NCI-H1417 treated with DMSO at 0.1 percent for 48 hours (cell line): ENCODE results near the gene HEATR9.

Experiments
- DNase-seq: peaks from one replicate; lab custom pipeline; 2025; lab: John Stamatoyannopoulos, UW

The HEATR9 gene

DNA sequence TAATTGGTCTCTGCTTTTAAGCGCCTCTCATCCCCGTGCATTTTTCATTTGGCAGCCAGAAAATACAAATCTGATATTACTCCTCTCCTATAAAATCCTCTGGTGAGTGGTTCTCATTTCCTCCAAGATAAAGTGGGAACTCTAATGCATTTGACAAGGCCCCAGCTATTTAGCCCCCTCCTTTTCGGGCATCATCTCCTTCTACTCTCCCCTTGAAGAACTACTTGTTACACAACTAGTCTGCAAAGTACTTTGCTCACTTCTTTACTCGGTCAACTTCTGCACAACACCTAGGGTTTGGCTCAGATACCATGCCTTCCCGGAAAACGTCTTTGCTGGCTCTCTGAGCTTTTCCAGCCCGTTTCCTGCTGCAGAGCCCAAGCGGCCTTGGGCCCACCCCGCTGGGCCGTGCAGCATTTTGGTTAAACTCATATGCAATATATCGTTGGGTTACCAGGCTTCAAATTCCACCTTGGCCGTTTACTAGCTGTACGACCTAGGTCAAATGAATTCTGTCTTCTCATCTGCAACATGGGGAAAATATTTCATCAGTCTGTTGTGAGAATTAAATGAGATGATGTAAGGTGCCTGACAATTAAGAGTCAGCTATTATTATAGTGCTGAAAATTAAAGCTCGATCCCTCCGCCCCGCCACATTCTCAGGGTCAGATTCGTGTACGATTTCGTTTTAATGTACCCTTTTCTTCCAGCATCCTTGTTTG is 60.3 kb downstream of the HEATR9 start:
- no peak for DNase-seq

DNA sequence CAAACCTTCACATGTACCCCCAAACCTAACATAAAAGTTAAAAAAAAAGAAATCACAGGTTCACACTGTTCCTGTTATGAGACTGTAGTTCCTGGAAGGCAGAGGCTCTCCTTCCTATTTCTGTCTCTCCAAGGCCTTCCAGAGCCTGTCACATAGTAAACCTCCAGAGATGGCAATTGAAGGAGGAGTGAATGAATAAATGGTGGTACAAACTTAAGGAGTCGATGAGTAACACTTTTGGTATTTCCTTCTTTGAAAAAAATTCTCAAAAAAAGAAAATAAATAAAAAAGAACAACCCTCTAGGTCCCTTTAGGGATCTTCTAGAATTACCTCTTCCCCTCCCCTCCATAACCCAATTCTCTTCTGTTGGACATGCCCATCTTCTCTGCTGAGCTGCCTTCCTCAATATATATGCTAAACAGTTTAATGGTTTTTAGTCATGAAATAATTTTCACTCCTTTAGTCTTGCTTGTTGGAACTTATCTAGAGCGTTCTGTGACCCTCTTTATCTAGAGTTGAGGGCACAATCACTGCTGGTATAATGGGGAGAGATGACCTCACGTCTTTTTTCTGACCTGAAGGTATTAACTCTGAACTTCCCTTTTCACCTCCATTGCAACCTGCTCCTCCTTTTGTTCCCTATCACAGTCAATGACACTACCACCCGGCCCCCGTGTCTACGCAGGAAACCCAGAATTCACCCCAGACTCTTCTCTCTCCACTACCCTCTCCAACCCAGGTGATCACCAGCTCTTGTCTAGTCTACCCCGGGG is 61.1 kb downstream of the HEATR9 start:
- DNase-seq: no peak
